Adipocyte (in vitro differentiated cells): ENCODE measurements around the gene KCNG2.
"Not testable (repeated sequence)": the region's sequence is repeated elsewhere in the genome, so short reads cannot be mapped to it uniquely, and the experiment has no call there.

Source experiments
- DNase-seq: peaks from one replicate; pipeline ENCODE4 v3.0.0-alpha.2; 2015; ENCODE audit warnings: low read depth
- H3K27me3 ChIP-seq: replicated peaks from 2 replicates; pipeline ENCODE4 v1.7.0; 2013; ENCODE audit warnings: mild to moderate bottlenecking, low read length, moderate library complexity; ENCODE audit not compliant: control insufficient read depth, insufficient read depth
- H3K36me3 ChIP-seq: 2 replicates; pipeline ENCODE4 v1.7.0; 2013; ENCODE audit warnings: low read length, mild to moderate bottlenecking, moderate library complexity; ENCODE audit not compliant: control insufficient read depth, insufficient read depth, severe bottlenecking
- H3K4me1 ChIP-seq: 2 replicates; pipeline ENCODE4 v1.7.0; 2013; ENCODE audit warnings: mild to moderate bottlenecking, low read length, moderate library complexity; ENCODE audit not compliant: control insufficient read depth, insufficient read depth
- H3K4me3 ChIP-seq: 2 replicates; pipeline ENCODE4 v1.7.0; 2013; ENCODE audit warnings: mild to moderate bottlenecking, low read length, moderate library complexity
- H3K9ac ChIP-seq: 2 replicates; pipeline ENCODE4 v1.7.0; 2013; ENCODE audit warnings: mild to moderate bottlenecking, low read length, moderate library complexity
- H3K9me3 ChIP-seq: 2 replicates; pipeline ENCODE4 v1.7.0; 2013; ENCODE audit warnings: mild to moderate bottlenecking, low read length, moderate library complexity; ENCODE audit not compliant: control insufficient read depth

KCNG2 gene

GRCh38 chr18:79863161-79864005 is 65.6 kb downstream of the KCNG2 start:
- DNase-seq = no peak
- Histone ChIP-seq H3K9ac (no peak overlapping the region), H3K4me3 (no peak overlapping the region), H3K4me1 (no peaks in the 10 kb centered on the region), H3K9me3 (peaks cover 19% of the 10 kb centered on the region), H3K27me3 (peaks cover 19% of the 10 kb centered on the region), H3K36me3 (no peaks in the 10 kb centered on the region)

GRCh38 chr18:79864006-79864725 is 66.4 kb downstream of the KCNG2 start:
- H3K27me3 ChIP-seq = peaks cover 16% of the 10 kb centered on the region
- H3K4me1 ChIP-seq = no peaks in the 10 kb centered on the region
- H3K9ac ChIP-seq = no peak overlapping the region
- peaks cover 19% of the 10 kb centered on the region for H3K9me3 ChIP-seq
- DNase-seq = no peak
- H3K36me3 ChIP-seq = no peaks in the 10 kb centered on the region
- H3K4me3 ChIP-seq = no peak overlapping the region

- H3K4me1 ChIP-seq, H3K9ac ChIP-seq, DNase-seq, H3K4me3 ChIP-seq, H3K36me3 ChIP-seq: not testable (repeated sequence)
- H3K27me3 ChIP-seq = peaks cover 20% of the 10 kb centered on the region
- H3K9me3 ChIP-seq = peaks cover 14% of the 10 kb centered on the region
These were observed 67.2 kb downstream of the KCNG2 start for GRCh38 chr18:79864955-79865354.

GRCh38 chr18:79865951-79866350 is 68.2 kb downstream of the KCNG2 start:
- H3K27me3 ChIP-seq = peaks cover 21% of the 10 kb centered on the region
- not testable (repeated sequence) for H3K36me3 ChIP-seq, DNase-seq, H3K9ac ChIP-seq, H3K4me3 ChIP-seq, H3K4me1 ChIP-seq
- H3K9me3 ChIP-seq = peaks cover 14% of the 10 kb centered on the region

- H3K4me3 ChIP-seq = no peak overlapping the region
- no peaks in the 10 kb centered on the region for H3K36me3 ChIP-seq
- H3K27me3 ChIP-seq = peaks cover 16% of the 10 kb centered on the region
- peaks cover 6% of the 10 kb centered on the region for H3K9me3 ChIP-seq
- H3K4me1 ChIP-seq = no peaks in the 10 kb centered on the region
- H3K9ac ChIP-seq = no peak overlapping the region
- DNase-seq = no peak
These were observed 69.3 kb downstream of the KCNG2 start for GRCh38 chr18:79866889-79867574.

GRCh38 chr18:79867666-79868065 is 69.9 kb downstream of the KCNG2 start:
- Histone ChIP-seq H3K27me3 (peaks cover 16% of the 10 kb centered on the region), H3K4me3 (no peak overlapping the region), H3K4me1 (no peaks in the 10 kb centered on the region), H3K9ac (no peak overlapping the region), H3K9me3 (peaks cover under 1% of the 10 kb centered on the region), H3K36me3 (no peaks in the 10 kb centered on the region)
- no peak for DNase-seq

- Histone ChIP-seq H3K9ac (no peak overlapping the region), H3K27me3 (peaks cover 12% of the 10 kb centered on the region), H3K9me3 (no peaks in the 10 kb centered on the region), H3K4me3 (no peak overlapping the region), H3K4me1 (no peaks in the 10 kb centered on the region), H3K36me3 (no peaks in the 10 kb centered on the region)
- no peak for DNase-seq
These were observed 70.5 kb downstream of the KCNG2 start for GRCh38 chr18:79868168-79868784.

- H3K27me3 ChIP-seq = peaks cover 17% of the 10 kb centered on the region
- no peak overlapping the region for H3K9ac ChIP-seq
- DNase-seq = no peak
- no peaks in the 10 kb centered on the region for H3K36me3 ChIP-seq
- H3K4me1 ChIP-seq = no peaks in the 10 kb centered on the region
- no peak overlapping the region for H3K4me3 ChIP-seq
- no peaks in the 10 kb centered on the region for H3K9me3 ChIP-seq
These were observed 71.2 kb downstream of the KCNG2 start for GRCh38 chr18:79868811-79869541.

- Histone ChIP-seq H3K9me3 (no peaks in the 10 kb centered on the region), H3K36me3 (no peaks in the 10 kb centered on the region), H3K27me3 (peaks cover 23% of the 10 kb centered on the region), H3K4me3 (no peak overlapping the region), H3K4me1 (no peaks in the 10 kb centered on the region), H3K9ac (no peak overlapping the region)
- no peak for DNase-seq
These were observed 72.0 kb downstream of the KCNG2 start for GRCh38 chr18:79869591-79870300.

GRCh38 chr18:79870301-79871025 is 72.7 kb downstream of the KCNG2 start:
- DNase-seq = no peak
- Histone ChIP-seq H3K4me1 (no peaks in the 10 kb centered on the region), H3K9ac (no peak overlapping the region), H3K36me3 (no peaks in the 10 kb centered on the region), H3K27me3 (peaks cover 29% of the 10 kb centered on the region), H3K4me3 (no peak overlapping the region), H3K9me3 (no peaks in the 10 kb centered on the region)
